Astrocyte of the spinal cord (primary cell): Measurements from ENCODE around the gene GRIP2.

ENCODE experiments used
- DNase-seq: peaks from one replicate; pipeline ENCODE4 v3.0.0; 2011; ENCODE audit warnings: low read depth, low spot score
- H3K4me3 ChIP-seq: 2 replicates; pipeline ENCODE4 v1.5.1; 2011; ENCODE audit warnings: low read depth, mild to moderate bottlenecking, low read length, moderate library complexity
- in situ Hi-C: cut with HindIII; loops from 2 replicates; pipeline ENCODE4 v1.10.0; 2017; ENCODE audit warnings: low sequenced_read_pairs
- TF ChIP-seq, protein P1 (sequence below): IDR thresholded peaks from 2 replicates; pipeline ENCODE4 v1.5.1; 2012; ENCODE audit warnings: low read depth, mild to moderate bottlenecking, low read length, inconsistent platforms

Gene GRIP2

DNA sequence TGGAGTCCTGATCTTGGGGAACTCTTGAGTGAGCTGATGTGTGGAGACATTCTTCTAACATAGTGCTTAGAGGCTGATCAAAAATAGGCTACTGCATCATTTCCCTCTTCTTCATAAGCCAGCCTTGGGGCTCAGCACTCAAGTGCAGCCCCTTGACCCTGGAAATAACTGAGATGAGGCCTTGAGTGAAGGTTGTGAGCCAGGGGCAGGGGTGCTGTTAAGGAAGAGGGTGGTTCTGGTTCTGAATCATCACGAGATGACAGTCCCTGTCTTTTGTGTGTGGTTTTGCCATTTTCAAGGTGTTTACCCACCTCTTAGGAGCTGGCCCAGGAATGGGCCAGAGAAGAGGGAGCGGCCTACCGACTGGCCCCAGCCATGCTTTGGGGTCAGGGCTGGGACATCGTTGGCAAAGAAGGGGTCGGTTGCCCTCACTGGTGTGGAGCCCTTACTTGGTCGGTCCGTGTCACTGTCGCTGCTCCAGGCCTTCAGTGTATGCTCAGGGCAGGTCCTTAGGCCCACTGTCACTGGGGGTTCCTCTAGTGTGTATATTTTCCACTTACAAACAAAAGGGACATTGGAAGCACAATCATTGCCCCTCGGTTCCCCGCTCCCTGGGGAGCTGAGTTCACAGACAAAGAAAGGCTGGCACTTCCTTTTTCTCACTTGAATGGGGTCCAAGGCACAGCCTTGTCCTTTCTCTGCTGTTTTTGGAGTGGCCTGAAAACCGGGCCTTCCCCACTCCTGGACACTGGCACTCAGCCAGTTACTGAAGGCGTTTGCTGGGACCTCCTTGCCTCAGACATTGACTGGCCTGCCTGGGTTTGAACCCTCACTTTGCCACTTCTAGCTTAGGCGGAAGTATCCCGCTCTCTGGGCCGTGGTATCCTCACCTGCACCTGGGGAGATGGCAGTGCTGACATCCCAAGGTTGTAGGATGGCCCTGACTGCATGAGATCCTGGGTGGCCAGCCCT, 91.1 kb downstream of the GRIP2 start:
- H3K4me3 ChIP-seq, result no peak overlapping the region
- in situ Hi-C loops, result no loop called here
- no peak for DNase-seq
- TF ChIP-seq, protein P1, sequence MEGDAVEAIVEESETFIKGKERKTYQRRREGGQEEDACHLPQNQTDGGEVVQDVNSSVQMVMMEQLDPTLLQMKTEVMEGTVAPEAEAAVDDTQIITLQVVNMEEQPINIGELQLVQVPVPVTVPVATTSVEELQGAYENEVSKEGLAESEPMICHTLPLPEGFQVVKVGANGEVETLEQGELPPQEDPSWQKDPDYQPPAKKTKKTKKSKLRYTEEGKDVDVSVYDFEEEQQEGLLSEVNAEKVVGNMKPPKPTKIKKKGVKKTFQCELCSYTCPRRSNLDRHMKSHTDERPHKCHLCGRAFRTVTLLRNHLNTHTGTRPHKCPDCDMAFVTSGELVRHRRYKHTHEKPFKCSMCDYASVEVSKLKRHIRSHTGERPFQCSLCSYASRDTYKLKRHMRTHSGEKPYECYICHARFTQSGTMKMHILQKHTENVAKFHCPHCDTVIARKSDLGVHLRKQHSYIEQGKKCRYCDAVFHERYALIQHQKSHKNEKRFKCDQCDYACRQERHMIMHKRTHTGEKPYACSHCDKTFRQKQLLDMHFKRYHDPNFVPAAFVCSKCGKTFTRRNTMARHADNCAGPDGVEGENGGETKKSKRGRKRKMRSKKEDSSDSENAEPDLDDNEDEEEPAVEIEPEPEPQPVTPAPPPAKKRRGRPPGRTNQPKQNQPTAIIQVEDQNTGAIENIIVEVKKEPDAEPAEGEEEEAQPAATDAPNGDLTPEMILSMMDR, result no peak

DNA sequence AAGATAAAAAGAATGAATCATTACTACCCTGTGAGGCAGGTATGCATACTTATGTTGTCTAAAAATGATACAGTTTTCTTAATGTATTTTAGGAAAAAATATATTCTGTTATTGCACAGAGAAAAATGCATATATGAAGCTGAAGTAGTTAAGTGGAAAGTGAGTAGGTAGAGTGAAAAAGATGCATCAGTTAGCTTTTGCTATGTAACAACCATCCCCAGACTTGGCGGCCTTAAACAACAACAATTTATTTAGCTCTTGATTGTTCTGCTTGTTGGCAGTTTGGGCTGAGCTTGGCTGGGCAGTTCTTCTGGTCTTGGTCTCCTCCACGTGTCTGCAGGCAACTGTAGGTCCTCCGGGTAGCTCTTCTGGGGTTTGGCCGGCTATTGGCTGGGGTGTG, 92.1 kb downstream of the GRIP2 start:
- no peak overlapping the region for H3K4me3 ChIP-seq
- no peak for DNase-seq
- TF ChIP-seq, protein P1, result no peak
- in situ Hi-C loops, result no loop called here

DNA sequence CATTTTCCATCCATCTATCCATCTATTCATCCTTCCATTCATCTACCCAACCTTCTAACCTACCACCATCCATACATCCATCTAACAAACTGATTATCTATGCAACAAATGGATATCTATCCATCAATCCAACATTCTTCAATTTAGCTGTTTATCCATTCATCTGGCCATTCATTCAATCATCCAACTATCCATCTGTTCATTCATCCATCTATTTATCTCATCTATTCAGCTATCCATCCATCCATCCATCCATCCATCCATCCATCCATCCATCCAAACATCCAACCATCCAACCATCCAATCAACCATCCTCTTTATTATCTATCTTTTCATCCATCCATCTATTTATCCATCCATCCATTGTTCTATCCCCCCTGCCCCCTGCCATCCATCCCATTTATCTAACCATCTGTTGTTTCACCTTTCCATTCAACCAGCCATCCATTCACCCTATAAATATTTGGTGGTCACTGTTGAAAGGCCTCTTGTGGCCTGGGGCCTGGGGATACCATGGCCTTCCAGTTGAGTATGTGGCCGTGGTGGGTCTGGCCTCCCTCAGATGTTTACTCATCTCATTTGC, 93.1 kb downstream of the GRIP2 start:
- no peak for DNase-seq
- in situ Hi-C loops, result no loop called here
- TF ChIP-seq, protein P1, result no peak
- no peak overlapping the region for H3K4me3 ChIP-seq

DNA sequence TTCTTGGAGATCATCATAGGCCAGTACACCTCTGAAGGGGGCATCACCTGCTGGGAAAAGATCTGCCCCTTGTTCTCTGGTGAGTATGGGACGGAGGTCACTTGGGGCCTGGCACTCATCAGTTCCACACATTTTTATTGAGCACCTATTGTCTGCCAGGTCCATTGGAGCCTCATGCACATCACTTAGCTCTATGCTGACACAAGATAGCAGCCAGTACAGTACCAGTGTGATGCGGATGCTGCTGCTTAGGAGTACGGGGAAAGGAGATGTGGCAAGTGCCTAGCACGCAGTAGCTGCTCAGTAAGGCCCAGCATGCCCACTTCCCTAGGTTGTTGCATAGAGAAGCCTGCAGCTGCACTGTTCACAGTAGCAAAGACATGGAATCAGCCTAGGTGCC, 94.4 kb downstream of the GRIP2 start:
- in situ Hi-C loops, result no loop called here
- no peak for DNase-seq
- H3K4me3 ChIP-seq, result no peak overlapping the region
- TF ChIP-seq, protein P1, result no peak

DNA sequence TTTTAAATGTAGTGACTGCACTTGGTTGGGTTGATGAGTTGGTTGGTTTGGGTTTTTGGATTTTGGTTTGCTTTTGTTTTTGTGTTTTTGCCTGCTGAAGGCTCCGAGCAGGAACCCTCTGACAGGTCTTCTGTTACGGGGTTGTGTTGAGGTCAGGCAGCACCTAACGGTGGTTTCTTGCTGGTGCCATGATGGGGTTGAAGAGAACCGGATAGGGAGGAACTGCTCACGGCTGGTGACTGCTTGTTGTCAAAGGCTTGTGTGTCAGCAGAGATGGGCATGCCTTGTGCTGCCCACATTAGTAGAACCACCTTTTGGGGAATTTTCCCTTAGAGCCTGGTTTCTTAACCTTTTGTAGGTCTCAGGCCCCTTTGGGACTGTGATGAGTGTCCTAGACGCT, 95.8 kb downstream of the GRIP2 start:
- no peak overlapping the region for H3K4me3 ChIP-seq
- in situ Hi-C loops, result no loop called here
- TF ChIP-seq, protein P1, result no peak
- DNase-seq, result no peak

DNA sequence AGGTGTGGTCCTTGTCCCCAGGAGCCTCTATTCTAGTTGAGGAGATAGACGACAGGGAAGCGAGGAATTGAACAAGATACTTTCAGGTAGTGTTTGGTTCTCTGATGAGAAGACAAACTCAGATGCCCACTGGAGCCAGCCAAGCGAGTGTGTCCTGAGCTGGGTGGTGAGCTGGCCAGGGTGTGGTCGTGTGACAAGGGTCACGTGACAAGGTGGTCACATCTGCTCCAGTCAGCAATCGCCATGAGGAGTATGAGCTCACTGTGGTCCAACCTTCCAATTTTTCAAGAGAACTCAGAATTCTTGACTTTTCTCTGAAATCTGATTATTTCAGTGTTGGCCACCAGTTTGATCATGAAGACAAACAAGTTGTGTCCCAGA, 98.2 kb downstream of the GRIP2 start:
- no peak overlapping the region for H3K4me3 ChIP-seq
- in situ Hi-C loops, result no loop called here
- DNase-seq, result no peak
- TF ChIP-seq, protein P1, result no peak
